GM23248 (cell line): Measurements from ENCODE around the gene SRRM4. TPM values are rescaled to one million over a fixed set of nuclear protein-coding genes. Genes with fewer than 3 reads are reported as not detected.

Experiments used
- DNase-seq: peaks from one replicate; pipeline ENCODE4 v3.0.0-alpha.2; 2015
- H2AFZ ChIP-seq: fragments of 200-600 bp; sonication (generic); 2 replicates; pipeline ENCODE4 v1.6.1; 2016; ENCODE audit warnings: antibody characterized with exemption
- H3F3A ChIP-seq: fragments of 200-600 bp; sonication (generic); 2 replicates; pipeline ENCODE4 v1.6.1; 2016; ENCODE audit warnings: mild to moderate bottlenecking, antibody characterized with exemption, mixed run types; ENCODE audit not compliant: insufficient read depth
- H3K27ac ChIP-seq: fragments of 200-600 bp; sonication (generic); 2 replicates; pipeline ENCODE4 v1.5.1; 2016; ENCODE audit warnings: mild to moderate bottlenecking
- H3K27me3 ChIP-seq: fragments of 200-600 bp; sonication (generic); replicated peaks from 2 replicates; pipeline ENCODE4 v1.6.1; 2016; ENCODE audit warnings: mild to moderate bottlenecking; ENCODE audit not compliant: insufficient read depth
- H3K36me3 ChIP-seq: fragments of 200-600 bp; sonication (generic); 2 replicates; pipeline ENCODE4 v1.6.1; 2016; ENCODE audit warnings: low read depth, mild to moderate bottlenecking
- H3K4me1 ChIP-seq: fragments of 200-600 bp; sonication (generic); 2 replicates; pipeline ENCODE4 v1.6.1; 2016; ENCODE audit warnings: mild to moderate bottlenecking; ENCODE audit not compliant: insufficient read depth
- H3K4me2 ChIP-seq: fragments of 200-600 bp; sonication (generic); one replicate; pipeline ENCODE4 v1.6.1; 2016; ENCODE audit warnings: mild to moderate bottlenecking; ENCODE audit not compliant: unreplicated experiment
- H3K4me3 ChIP-seq: fragments of 200-600 bp; sonication (generic); 2 replicates; pipeline ENCODE4 v1.5.1; 2016; ENCODE audit warnings: mild to moderate bottlenecking
- H3K79me2 ChIP-seq: fragments of 200-600 bp; sonication (generic); 2 replicates; pipeline ENCODE4 v1.6.1; 2016; ENCODE audit warnings: mild to moderate bottlenecking; ENCODE audit not compliant: insufficient read depth
- H3K9ac ChIP-seq: fragments of 200-600 bp; sonication (generic); 2 replicates; pipeline ENCODE4 v1.6.1; 2016; ENCODE audit warnings: mild to moderate bottlenecking
- H3K9me2 ChIP-seq: fragments of 200-600 bp; sonication (generic); 2 replicates; pipeline ENCODE4 v1.6.1; 2016; ENCODE audit warnings: mixed run types, mild to moderate bottlenecking, moderate library complexity; ENCODE audit not compliant: insufficient read depth
- H3K9me3 ChIP-seq: fragments of 200-600 bp; sonication (generic); one replicate; pipeline ENCODE4 v1.6.1; 2017; ENCODE audit warnings: low read depth
- H4K20me1 ChIP-seq: fragments of 200-600 bp; sonication (generic); 2 replicates; pipeline ENCODE4 v1.6.0; 2016; ENCODE audit not compliant: insufficient read depth
- EZH2 ChIP-seq: fragments of 200-600 bp; sonication (generic); IDR thresholded peaks from 2 replicates; pipeline ENCODE4 v1.6.1; 2018; ENCODE audit warnings: antibody characterized with exemption, mild to moderate bottlenecking; ENCODE audit not compliant: insufficient read depth, poor library complexity, severe bottlenecking
- EZH2phosphoT487 ChIP-seq: fragments of 200-600 bp; sonication (generic); IDR thresholded peaks from 2 replicates; pipeline ENCODE4 v1.6.1; 2018; ENCODE audit warnings: antibody characterized with exemption, moderate library complexity, mild to moderate bottlenecking, low read depth; ENCODE audit not compliant: insufficient read depth
- WGBS, 2 experiments: methylation state at CpG; one replicate each; pipeline ENCODE4 v1.1.6; 2015 to 2017; ENCODE audit warnings: low lambda C conversion rate in 2 of 2, low coverage in 1 of 2; ENCODE audit errors: missing lambda C conversion rate in 2 of 2; 5-methylcytosine and 5-hydroxymethylcytosine counted together
- in situ Hi-C: fragments of 300-500 bp; cut with MboI; formaldehyde crosslinking; loops from 2 replicates; pipeline ENCODE4 v1.15.0; 2020
- polyA plus RNA-seq: library from polyadenylated mRNA; unstranded; fragments of >200 nt; fragmentation: Nextera tagmentation; extraction: Ambion mirVana; gene quantifications from 2 replicates; pipeline ENCODE4 v1.2.1, GENCODE V29; 2016
- total RNA-seq: library from RNA; depleted of rRNA; stranded (reverse); fragments of >200 nt; shearing (Covaris generic); gene quantifications from 2 replicates; pipeline ENCODE4 v1.2.3, GENCODE V29; 2014

The SRRM4 gene
- total and polyA plus RNA-seq, 2 experiments from 2014 or later: not detected

DNA sequence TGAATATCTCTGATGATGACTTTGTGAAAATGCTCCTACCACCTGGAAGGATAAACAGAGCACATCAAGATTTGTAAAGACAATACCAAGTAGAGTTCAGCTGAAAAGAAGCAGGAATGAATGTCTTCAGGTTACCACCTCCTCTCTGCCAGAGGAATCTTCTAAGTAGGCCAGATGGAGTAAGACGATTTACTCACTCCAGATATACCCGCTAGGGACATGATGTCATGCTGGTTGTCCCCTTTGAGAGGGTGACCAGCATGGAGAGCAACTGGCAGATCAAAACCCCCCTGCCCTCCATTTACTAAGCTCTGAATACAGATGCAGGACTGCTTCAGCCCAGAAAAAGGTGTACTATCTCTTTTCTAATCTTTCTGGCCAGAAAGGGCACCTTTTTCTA lies 158.1 kb downstream of the SRRM4 start:
- Histone ChIP-seq H3K79me2 (no peaks in the 10 kb centered on the region), H3K27me3 (no peaks in the 10 kb centered on the region), H3F3A (no peaks in the 10 kb centered on the region), H4K20me1 (no peaks in the 10 kb centered on the region), H3K4me1 (no peaks in the 10 kb centered on the region), H3K9ac (no peak overlapping the region), H2AFZ (no peak overlapping the region), H3K9me3 (no peaks in the 10 kb centered on the region), H3K4me3 (no peak overlapping the region), H3K9me2 (no peaks in the 10 kb centered on the region), H3K27ac (no peak overlapping the region), H3K4me2 (no peak overlapping the region), H3K36me3 (no peaks in the 10 kb centered on the region)
- WGBS, 2 experiments: 29 to 39% methylated on average over 2 of the region's 2 CpGs
- no peak for TF ChIP-seq EZH2
- TF ChIP-seq EZH2phosphoT487: no peak
- in situ Hi-C loops: no loop called here
- DNase-seq: no peak

DNA sequence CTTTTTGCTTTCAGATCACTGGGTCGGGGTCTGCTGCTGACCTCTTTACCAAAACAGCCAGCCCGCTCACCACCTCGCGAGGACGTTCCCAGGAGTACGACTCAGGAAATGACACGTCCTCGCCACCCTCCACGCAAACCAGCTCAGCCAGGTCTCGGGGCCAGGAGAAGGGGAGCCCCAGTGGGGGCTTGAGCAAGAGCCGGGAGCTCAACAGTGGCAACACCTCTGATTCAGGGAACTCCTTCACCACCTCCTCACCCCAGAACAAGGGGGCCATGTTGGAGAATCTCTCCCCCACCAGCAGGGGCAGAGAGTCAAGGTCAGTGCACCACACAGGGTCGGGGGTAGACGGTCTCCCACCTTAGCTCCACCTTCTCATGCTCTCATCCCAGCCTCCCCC lies 164.0 kb downstream of the SRRM4 start:
- Histone ChIP-seq H3K27ac (no peak overlapping the region), H3K9ac (no peak overlapping the region), H3F3A (no peaks in the 10 kb centered on the region), H3K4me1 (no peaks in the 10 kb centered on the region), H3K79me2 (no peaks in the 10 kb centered on the region), H4K20me1 (no peaks in the 10 kb centered on the region), H2AFZ (no peak overlapping the region), H3K9me3 (no peaks in the 10 kb centered on the region), H3K4me3 (no peak overlapping the region), H3K4me2 (no peak overlapping the region), H3K9me2 (no peaks in the 10 kb centered on the region), H3K36me3 (no peaks in the 10 kb centered on the region), H3K27me3 (no peaks in the 10 kb centered on the region; the same call in 1 of the 2 replicates)
- 25% methylated on average over 13 of the region's 13 CpGs for WGBS, 2 experiments
- in situ Hi-C loops: no loop called here
- no peak for DNase-seq
- no peak for TF ChIP-seq EZH2phosphoT487
- no peak for TF ChIP-seq EZH2

DNA sequence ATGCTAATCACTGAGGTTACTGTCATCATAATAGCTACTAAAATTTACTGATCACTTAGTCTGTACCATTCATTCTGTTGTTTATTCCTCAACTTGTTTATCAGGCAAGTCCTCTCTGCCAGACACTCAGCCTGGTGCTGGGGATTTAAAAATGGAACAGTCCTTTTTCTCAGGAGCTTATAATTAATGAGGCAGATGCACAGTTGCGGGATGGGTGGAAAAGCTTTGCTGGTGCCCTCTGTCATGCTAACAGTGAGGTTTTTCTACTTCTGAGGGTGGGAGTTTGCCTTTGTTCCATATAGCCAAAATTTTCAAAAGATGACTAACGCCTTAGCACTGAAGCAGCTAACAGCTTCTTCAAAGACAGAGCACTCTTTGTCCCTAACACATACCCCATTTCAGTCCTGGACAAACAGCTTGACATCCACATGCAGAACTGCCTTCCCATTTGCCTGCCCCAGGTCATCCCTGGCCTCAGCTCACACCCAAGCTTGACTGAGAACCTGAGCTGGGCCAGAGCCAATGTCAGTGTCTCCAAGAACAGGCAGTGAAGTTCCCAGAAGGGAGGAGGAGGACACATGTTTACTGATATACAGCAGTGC lies 166.6 kb downstream of the SRRM4 start:
- Histone ChIP-seq H3K36me3 (no peaks in the 10 kb centered on the region), H3K9me2 (no peaks in the 10 kb centered on the region), H2AFZ (no peak overlapping the region), H3K9ac (no peak overlapping the region), H3K4me2 (no peak overlapping the region), H3K27ac (no peak overlapping the region), H3K4me1 (no peaks in the 10 kb centered on the region), H3F3A (no peaks in the 10 kb centered on the region), H4K20me1 (no peaks in the 10 kb centered on the region), H3K79me2 (no peaks in the 10 kb centered on the region), H3K9me3 (no peaks in the 10 kb centered on the region), H3K27me3 (no peaks in the 10 kb centered on the region; the same call in 1 of the 2 replicates), H3K4me3 (no peak overlapping the region)
- 20 to 29% methylated on average over 2 of the region's 2 CpGs for WGBS, 2 experiments
- no peak for DNase-seq
- in situ Hi-C loops: no loop called here
- TF ChIP-seq EZH2phosphoT487 (no peak), EZH2 (no peak)

DNA sequence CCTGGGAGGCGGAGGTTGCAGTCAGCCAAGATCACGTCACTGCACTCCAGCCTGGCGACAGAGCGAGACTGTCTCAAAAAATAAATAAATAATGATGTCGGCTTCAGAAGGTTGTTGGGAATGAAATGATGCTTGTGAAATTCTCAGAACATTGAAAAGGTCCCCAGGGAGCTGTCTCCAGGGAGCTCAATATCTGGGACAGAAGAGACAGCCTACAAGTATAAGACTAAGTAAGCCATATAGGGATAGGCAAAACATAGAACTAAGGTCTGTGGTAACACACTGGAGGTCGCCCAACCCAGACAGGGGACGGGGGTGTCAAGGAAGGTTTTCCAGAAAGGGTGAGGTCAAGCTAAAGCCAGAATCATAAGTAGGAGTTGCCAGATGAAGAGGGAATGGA lies 167.9 kb downstream of the SRRM4 start:
- Histone ChIP-seq H3K79me2 (no peaks in the 10 kb centered on the region), H3K27ac (no peak overlapping the region), H3K4me1 (no peaks in the 10 kb centered on the region), H2AFZ (no peak overlapping the region), H3K27me3 (no peaks in the 10 kb centered on the region; the same call in 1 of the 2 replicates), H3K9ac (no peak overlapping the region), H3K4me3 (no peak overlapping the region), H3K36me3 (no peaks in the 10 kb centered on the region), H4K20me1 (no peaks in the 10 kb centered on the region), H3K9me3 (no peaks in the 10 kb centered on the region), H3F3A (no peaks in the 10 kb centered on the region), H3K9me2 (no peaks in the 10 kb centered on the region), H3K4me2 (no peak overlapping the region)
- in situ Hi-C loops: no loop called here
- no peak for DNase-seq
- 49 to 62% methylated on average over 7 of the region's 7 CpGs for WGBS, 2 experiments
- no peak for TF ChIP-seq EZH2phosphoT487
- TF ChIP-seq EZH2: no peak
